ENCODE results near the gene VAT1L.

Gene VAT1L

GRCh38 chr16:77784441-77785372 lies 3.7 kb upstream of the VAT1L start:
- TF ChIP-seq CTCF (IDR thresholded peaks at IDR 0.05), result no peak
- H3K27ac ChIP-seq, result no peak overlapping the region

GRCh38 chr16:77785373-77785764 lies 3.0 kb upstream of the VAT1L start:
- TF ChIP-seq CTCF (IDR thresholded peaks at IDR 0.05), result no peak
- Histone ChIP-seq H3K27me3 (peaks cover 54% of the 10 kb centered on the region), H3K4me3 (ENCODE audit: low read depth in 1 of 2, low read length in 1 of 2) (no peak overlapping the region), H3K4me1 (ENCODE audit: control insufficient read depth in 1 of 2, insufficient read depth in 1 of 2, low read depth in 1 of 2, low read length in 1 of 2) (no peaks in the 10 kb centered on the region), H3K27ac (no peak overlapping the region), H3K9me3 (no peaks in the 10 kb centered on the region), H3K36me3 (no peaks in the 10 kb centered on the region)

More at GRCh38 chr16:77784441-77785372, 3.7 kb upstream of the VAT1L start:
- H3K9me3 ChIP-seq, result no peaks in the 10 kb centered on the region
- H3K4me3 ChIP-seq (ENCODE audit: low read depth in 1 of 2, low read length in 1 of 2), result no peak overlapping the region
- H3K36me3 ChIP-seq, result no peaks in the 10 kb centered on the region
- H3K4me1 ChIP-seq (ENCODE audit: control insufficient read depth in 1 of 2, insufficient read depth in 1 of 2, low read depth in 1 of 2, low read length in 1 of 2), result no peaks in the 10 kb centered on the region
- peaks cover 47% of the 10 kb centered on the region for H3K27me3 ChIP-seq

GRCh38 chr16:77786186-77786847 lies 2.0 kb upstream of the VAT1L start:
- H3K36me3 ChIP-seq, result no peaks in the 10 kb centered on the region
- no peak overlapping the region for H3K4me3 ChIP-seq (ENCODE audit: low read depth in 1 of 2, low read length in 1 of 2)
- H3K9me3 ChIP-seq, result no peaks in the 10 kb centered on the region
- peaks cover 63% of the 10 kb centered on the region for H3K27me3 ChIP-seq
- no peak overlapping the region for H3K27ac ChIP-seq
- H3K4me1 ChIP-seq (ENCODE audit: control insufficient read depth in 1 of 2, insufficient read depth in 1 of 2, low read depth in 1 of 2, low read length in 1 of 2), result no peaks in the 10 kb centered on the region
- TF ChIP-seq CTCF (IDR thresholded peaks at IDR 0.05), result no peak

DNA sequence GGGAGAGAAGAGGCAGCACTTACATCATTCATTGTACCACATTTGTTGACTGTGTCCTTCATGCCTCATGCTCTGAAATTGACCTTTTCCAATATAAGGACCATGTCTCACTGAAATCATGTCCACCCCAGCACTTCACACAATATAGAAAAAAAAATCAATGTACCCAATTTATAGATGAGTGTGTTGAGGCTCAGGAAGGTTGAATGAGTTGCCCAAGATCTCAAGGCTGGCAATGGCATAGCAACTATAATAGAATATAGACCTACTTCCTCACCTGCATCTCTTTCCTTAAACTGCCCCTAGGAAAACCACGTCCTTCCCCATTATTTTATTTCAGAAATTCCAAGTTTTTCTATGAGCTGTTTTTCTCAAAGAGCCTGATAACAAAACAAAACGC lies 912 bp upstream of the VAT1L start:
- H3K27ac ChIP-seq, result no peak overlapping the region
- no peaks in the 10 kb centered on the region for H3K9me3 ChIP-seq
- no peak overlapping the region for H3K4me3 ChIP-seq (ENCODE audit: low read depth in 1 of 2, low read length in 1 of 2)
- H3K36me3 ChIP-seq, result no peaks in the 10 kb centered on the region
- H3K4me1 ChIP-seq (ENCODE audit: control insufficient read depth in 1 of 2, insufficient read depth in 1 of 2, low read depth in 1 of 2, low read length in 1 of 2), result no peaks in the 10 kb centered on the region
- no peak for TF ChIP-seq CTCF (IDR thresholded peaks at IDR 0.05)
- peaks cover 75% of the 10 kb centered on the region for H3K27me3 ChIP-seq

DNA sequence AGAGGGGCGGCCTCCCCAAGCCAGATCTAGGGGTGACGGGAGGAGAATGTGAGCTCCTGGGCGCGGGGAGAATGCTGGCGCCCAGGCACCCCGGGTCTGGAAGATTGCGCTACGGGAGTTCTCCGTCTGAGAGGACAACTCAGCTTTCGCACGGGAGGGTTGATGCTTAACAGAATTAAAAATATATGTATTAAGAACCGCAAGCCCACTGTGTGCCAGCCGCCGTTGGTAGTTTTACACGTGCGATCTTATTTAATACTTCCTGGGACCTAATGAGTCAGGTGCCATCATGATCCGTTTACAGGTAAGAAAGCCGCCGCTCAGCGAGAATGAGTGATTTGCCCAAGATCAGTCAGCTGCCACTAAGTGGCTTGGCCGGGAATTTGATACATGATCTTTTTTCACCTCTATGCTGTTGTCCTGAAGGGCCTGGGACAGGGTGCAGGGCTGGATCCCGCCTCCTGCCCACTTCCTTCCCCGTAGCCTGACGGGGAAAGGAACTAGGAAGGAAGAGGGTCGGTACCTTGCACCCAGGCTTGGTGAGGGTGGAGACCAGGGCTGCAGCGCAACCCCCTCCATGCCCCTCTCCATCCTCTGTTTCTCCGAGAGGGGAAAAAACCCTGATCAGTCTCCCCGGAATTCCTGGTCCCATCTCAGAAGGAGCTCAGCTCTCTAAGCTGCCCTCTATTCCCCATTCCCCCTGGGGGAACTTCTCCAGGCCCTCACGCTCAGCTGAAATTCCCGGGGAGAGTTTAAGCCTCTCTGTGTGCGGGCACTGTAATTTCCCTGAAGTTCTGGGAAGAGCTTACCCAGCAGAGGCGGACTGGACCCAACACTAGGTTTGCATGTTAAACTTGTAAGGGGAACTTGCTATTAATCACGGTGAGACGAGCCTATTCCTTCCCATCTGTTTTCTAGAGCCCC lies 983 bp downstream of the VAT1L start:
- no peak for TF ChIP-seq CTCF (IDR thresholded peaks at IDR 0.05)
- Histone ChIP-seq H3K36me3 (no peaks in the 10 kb centered on the region), H3K27ac (no peak overlapping the region), H3K27me3 (peaks cover 83% of the 10 kb centered on the region), H3K4me3 (ENCODE audit: low read depth in 1 of 2, low read length in 1 of 2) (no peak overlapping the region), H3K9me3 (no peaks in the 10 kb centered on the region), H3K4me1 (ENCODE audit: control insufficient read depth in 1 of 2, insufficient read depth in 1 of 2, low read depth in 1 of 2, low read length in 1 of 2) (no peaks in the 10 kb centered on the region)
